ENCODE results near the gene CRIP2. TPM values are rescaled to one million over a fixed set of nuclear protein-coding genes. Genes with fewer than 3 reads are reported as not detected.

CRIP2 gene
- total RNA-seq, 2 experiments from 2014 or later = 0.16 to 0.41 TPM

- peaks cover 11% of the 10 kb centered on the region for H3K27me3 Mint-ChIP-seq
- no peak overlapping the region for H3K4me3 Mint-ChIP-seq
Measured at GRCh38 chr14:105484069-105484996, 9.7 kb downstream of the CRIP2 start.

GRCh38 chr14:105484997-105485393, 10.4 kb downstream of the CRIP2 start:
- no peak for DNase-seq
- no peak overlapping the region for H3K27ac Mint-ChIP-seq
- H3K36me3 Mint-ChIP-seq = no peaks in the 10 kb centered on the region
- peaks cover 4% of the 10 kb centered on the region for H3K27me3 Mint-ChIP-seq
- H3K4me1 Mint-ChIP-seq = peaks cover 43% of the 10 kb centered on the region
- no peak overlapping the region for H3K4me3 Mint-ChIP-seq
- H3K9me3 Mint-ChIP-seq = no peaks in the 10 kb centered on the region

More at GRCh38 chr14:105484069-105484996, 9.7 kb downstream of the CRIP2 start:
- H3K4me1 Mint-ChIP-seq = peaks cover 43% of the 10 kb centered on the region
- no peaks in the 10 kb centered on the region for H3K9me3 Mint-ChIP-seq
- H3K27ac Mint-ChIP-seq = peak overlapping the region; percentile 3
- no peak for DNase-seq
- no peaks in the 10 kb centered on the region for H3K36me3 Mint-ChIP-seq

DNA sequence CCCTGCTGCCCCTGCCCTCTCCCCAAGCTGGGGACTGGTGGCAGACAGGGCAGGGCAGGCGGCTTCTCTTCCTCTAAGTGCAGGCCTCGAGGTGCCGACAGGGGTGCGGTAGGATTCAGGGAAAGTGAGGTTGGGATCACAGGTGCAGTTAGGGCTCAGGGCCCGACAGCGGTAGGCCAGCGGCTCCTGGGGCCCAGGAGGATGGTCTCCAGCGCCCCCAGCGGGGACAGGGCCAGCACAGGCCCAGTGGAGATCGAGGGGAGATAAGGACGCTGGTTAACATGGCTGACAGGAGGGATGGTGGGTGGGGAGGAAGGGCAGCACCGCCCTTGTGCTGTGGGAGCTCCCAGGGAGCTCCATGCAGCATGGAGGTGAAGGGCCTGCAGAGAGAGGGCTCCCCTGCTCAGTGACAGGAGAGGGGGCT, 11.1 kb downstream of the CRIP2 start:
- H3K27ac Mint-ChIP-seq = no peak overlapping the region
- no peaks in the 10 kb centered on the region for H3K9me3 Mint-ChIP-seq
- peaks cover 3% of the 10 kb centered on the region for H3K27me3 Mint-ChIP-seq
- no peaks in the 10 kb centered on the region for H3K36me3 Mint-ChIP-seq
- DNase-seq = peak; percentile 51
- peaks cover 42% of the 10 kb centered on the region for H3K4me1 Mint-ChIP-seq
- H3K4me3 Mint-ChIP-seq = no peak overlapping the region

- H3K4me1 Mint-ChIP-seq = peaks cover 38% of the 10 kb centered on the region
- H3K27me3 Mint-ChIP-seq = peaks cover 3% of the 10 kb centered on the region
- H3K27ac Mint-ChIP-seq = peak within 1 kb of the TSS; percentile 70
- peak within 1 kb of the TSS; percentile 79 for H3K4me3 Mint-ChIP-seq
- H3K9me3 Mint-ChIP-seq = no peaks in the 10 kb centered on the region
- no peaks in the 10 kb centered on the region for H3K36me3 Mint-ChIP-seq
- DNase-seq = no peak
Measured at GRCh38 chr14:105486163-105486973, 11.7 kb downstream of the CRIP2 start, which contains the start of gene CRIP1. CRIP1 (plus strand) TSS chr14:105486886; CDS start chr14:105487260, 374 bp downstream.

DNA sequence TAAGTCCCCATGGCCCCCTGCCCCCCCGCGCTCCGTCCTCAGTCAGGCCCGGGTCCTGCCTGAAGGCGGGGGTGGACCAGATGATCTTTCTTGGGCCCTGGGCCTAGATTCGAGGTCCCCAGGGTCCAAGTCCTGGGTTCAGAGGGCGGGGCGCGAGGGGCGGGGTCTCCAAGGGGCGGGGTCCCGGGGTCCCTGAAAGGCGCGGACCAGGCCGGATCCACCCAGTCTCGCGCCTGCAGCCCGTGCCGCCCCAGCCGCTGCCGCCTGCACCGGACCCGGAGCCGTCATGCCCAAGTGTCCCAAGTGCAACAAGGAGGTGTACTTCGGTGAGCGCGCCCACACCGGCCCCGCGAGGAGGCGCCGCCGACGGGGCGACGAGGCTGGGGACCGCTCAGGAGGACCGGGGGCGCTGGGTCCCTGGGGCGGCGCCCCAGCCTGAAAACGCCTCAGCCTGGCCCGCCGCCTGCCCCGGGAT, 12.4 kb downstream of the CRIP2 start:
- Mint-ChIP-seq H3K4me1 (peaks cover 39% of the 10 kb centered on the region), H3K27ac (no peak overlapping the region)

GRCh38 chr14:105487449-105487985, 12.9 kb downstream of the CRIP2 start:
- H3K36me3 Mint-ChIP-seq = no peaks in the 10 kb centered on the region
- peak overlapping the region; percentile 79 for H3K4me3 Mint-ChIP-seq
- DNase-seq = peak; percentile 66
- H3K27ac Mint-ChIP-seq = peak overlapping the region; percentile 70
- peaks cover 35% of the 10 kb centered on the region for H3K4me1 Mint-ChIP-seq
- H3K27me3 Mint-ChIP-seq = peaks cover 3% of the 10 kb centered on the region
- H3K9me3 Mint-ChIP-seq = no peaks in the 10 kb centered on the region

More for the DNA sequence above, 12.4 kb downstream of the CRIP2 start:
- Mint-ChIP-seq H3K27me3 (peaks cover 3% of the 10 kb centered on the region), H3K36me3 (no peaks in the 10 kb centered on the region), H3K4me3 (peak overlapping the region; percentile 79), H3K9me3 (no peaks in the 10 kb centered on the region)
- peak; percentile 47 for DNase-seq

DNA sequence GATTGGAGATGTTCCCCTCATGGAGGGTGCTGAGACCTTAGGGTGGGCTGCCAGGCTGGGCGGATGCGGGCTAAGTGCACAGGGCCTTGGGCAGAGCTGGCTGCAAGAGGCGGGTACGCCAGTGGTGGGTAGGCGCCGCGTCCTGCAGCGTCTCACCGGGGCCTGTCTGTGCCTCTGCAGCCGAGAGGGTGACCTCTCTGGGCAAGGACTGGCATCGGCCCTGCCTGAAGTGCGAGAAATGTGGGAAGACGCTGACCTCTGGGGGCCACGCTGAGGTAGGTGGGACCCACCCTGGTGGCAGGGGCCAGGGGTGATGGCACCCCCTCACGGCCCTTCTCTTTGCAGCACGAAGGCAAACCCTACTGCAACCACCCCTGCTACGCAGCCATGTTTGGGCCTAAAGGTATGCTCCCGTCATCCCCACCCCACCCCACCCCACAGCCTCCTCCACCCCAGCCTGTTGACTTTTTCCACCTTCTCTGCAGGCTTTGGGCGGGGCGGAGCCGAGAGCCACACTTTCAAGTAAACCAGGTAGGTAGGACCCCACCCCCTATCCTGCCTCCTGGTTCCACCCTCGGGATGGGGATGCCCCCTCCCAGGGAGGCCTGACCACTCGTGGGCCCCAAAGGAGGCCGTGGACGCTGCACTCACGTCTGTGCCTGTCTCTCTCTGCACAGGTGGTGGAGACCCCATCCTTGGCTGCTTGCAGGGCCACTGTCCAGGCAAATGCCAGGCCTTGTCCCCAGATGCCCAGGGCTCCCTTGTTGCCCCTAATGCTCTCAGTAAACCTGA, 13.6 kb downstream of the CRIP2 start:
- H3K4me1 Mint-ChIP-seq = peaks cover 34% of the 10 kb centered on the region

GRCh38 chr14:105488781-105489541, 14.3 kb downstream of the CRIP2 start:
- peaks cover 3% of the 10 kb centered on the region for H3K27me3 Mint-ChIP-seq
- H3K27ac Mint-ChIP-seq = peak overlapping the region; percentile 80
- no peaks in the 10 kb centered on the region for H3K9me3 Mint-ChIP-seq
- H3K36me3 Mint-ChIP-seq = no peaks in the 10 kb centered on the region
- H3K4me3 Mint-ChIP-seq = peak overlapping the region; percentile 74
- H3K4me1 Mint-ChIP-seq = peaks cover 34% of the 10 kb centered on the region
- no peak for DNase-seq

More for the DNA sequence above, 13.6 kb downstream of the CRIP2 start:
- Mint-ChIP-seq H3K9me3 (no peaks in the 10 kb centered on the region), H3K36me3 (no peaks in the 10 kb centered on the region), H3K27ac (peak overlapping the region; percentile 70), H3K4me3 (peak overlapping the region; percentile 79), H3K27me3 (peaks cover 3% of the 10 kb centered on the region)
- DNase-seq = no peak

DNA sequence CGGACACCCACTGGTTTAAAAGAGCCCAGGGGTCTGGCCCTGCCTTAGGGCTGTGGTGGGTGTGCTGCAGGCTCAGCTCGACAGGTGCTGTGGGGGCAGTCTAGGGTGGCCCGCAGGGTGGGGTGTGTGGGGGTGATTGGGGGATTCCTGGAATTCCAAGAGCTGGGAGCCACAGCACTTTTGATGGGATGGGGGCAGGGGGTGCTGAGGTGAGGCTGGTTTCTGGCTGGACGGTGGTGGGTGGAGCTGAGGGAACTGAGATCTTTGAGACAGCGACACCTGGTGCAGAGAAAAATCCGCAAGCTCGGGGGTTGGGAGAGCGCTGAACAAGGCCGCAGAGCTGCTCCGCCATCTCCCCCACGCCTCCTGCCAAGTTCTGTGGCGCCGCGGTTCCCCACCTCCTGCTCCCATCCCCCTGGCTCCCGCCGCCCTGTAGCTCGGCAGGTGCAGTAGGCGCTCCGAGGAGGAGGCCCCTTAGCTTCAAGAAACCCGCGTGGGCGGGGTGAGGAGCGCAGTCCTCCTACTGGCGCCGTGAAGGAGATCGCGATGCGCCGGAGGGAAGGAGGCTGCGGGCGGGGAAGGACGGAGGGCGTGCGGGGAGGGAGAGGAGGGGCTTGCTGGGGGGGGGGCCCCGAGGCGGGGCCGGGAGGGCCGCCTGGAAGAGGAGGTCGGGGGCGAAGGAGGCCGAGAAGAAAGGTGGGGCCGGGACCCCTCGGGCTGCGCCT, 15.1 kb downstream of the CRIP2 start:
- DNase-seq = peak; percentile 86
- peak overlapping the region; percentile 80 for H3K27ac Mint-ChIP-seq
- peak overlapping the region; percentile 74 for H3K4me3 Mint-ChIP-seq
- no peaks in the 10 kb centered on the region for H3K9me3 Mint-ChIP-seq
- H3K27me3 Mint-ChIP-seq = peaks cover 3% of the 10 kb centered on the region
- H3K4me1 Mint-ChIP-seq = peaks cover 28% of the 10 kb centered on the region
- H3K36me3 Mint-ChIP-seq = no peaks in the 10 kb centered on the region

DNA sequence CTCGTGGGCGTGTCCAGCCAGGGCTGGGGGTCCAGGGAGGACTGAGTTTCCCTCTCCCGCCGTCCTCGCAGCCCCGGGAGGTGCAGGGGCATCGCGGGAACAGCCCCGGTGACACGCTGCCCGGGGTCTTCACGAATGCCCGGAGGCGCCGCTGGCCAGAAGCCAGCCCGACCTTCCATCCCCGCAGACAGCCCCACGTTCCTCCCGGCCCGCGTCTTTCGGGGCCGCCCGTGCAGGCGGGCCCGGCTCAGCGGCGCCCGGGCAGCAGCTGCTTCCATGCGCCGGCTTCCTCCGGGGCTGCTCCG, 15.6 kb downstream of the CRIP2 start:
- DNase-seq = no peak
- Mint-ChIP-seq H3K4me3 (peak overlapping the region; percentile 74), H3K27me3 (peaks cover 3% of the 10 kb centered on the region), H3K9me3 (no peaks in the 10 kb centered on the region), H3K4me1 (peaks cover 27% of the 10 kb centered on the region), H3K36me3 (no peaks in the 10 kb centered on the region), H3K27ac (peak overlapping the region; percentile 80)

GRCh38 chr14:105490572-105491365, 16.1 kb downstream of the CRIP2 start, which contains the start of gene TEDC1:
TEDC1 (plus strand) TSS chr14:105491246; CDS start chr14:105491376, 130 bp downstream.
- Mint-ChIP-seq H3K36me3 (no peaks in the 10 kb centered on the region), H3K4me1 (peaks cover 23% of the 10 kb centered on the region), H3K27me3 (peaks cover 3% of the 10 kb centered on the region), H3K4me3 (peak within 1 kb of the TSS; percentile 79), H3K9me3 (no peaks in the 10 kb centered on the region), H3K27ac (peak within 1 kb of the TSS; percentile 90)
- peak; percentile 100 for DNase-seq

DNA sequence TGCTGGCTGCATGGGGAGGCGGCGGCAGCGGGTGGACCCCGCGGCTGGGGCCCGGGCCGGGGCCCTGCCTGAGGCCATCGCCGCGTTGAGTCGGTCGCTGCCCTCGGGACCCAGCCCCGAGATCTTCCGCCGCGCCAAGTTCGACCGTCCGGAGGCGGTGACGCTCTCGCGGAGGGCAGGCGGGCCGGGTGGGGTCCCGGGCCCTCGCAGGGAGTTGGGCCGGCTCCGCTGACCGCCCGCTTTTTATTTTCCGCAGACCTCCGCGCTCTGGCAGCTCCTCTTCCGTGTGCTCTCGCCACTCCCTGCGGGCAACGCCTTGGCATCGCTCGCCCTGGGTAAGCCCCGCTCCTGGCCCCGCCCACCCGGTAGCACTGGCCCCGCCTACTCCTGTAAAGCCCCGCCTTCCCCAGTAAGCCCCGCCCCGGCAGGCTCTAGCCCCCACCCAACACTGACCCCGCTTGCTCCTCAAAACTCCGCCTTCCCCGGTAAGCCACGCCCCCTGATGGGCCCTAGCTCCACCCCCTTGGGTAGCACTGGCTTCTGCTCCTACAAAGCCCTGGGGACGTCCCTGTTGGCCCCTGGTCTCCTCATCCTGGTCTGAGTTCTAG, 16.8 kb downstream of the CRIP2 start:
- peak; percentile 88 for DNase-seq
- peak overlapping the region; percentile 79 for H3K4me3 Mint-ChIP-seq
- peak overlapping the region; percentile 90 for H3K27ac Mint-ChIP-seq
- H3K4me1 Mint-ChIP-seq = peaks cover 19% of the 10 kb centered on the region
- H3K27me3 Mint-ChIP-seq = peaks cover 3% of the 10 kb centered on the region
- no peaks in the 10 kb centered on the region for H3K36me3 Mint-ChIP-seq
- no peaks in the 10 kb centered on the region for H3K9me3 Mint-ChIP-seq
